ENCODE measurements around the gene POLR2F. TPM values are rescaled to one million over a fixed set of nuclear protein-coding genes. Genes with fewer than 3 reads are reported as not detected.

POLR2F gene
- total RNA-seq, 1 experiment from 2014 or later: 111 TPM

DNA sequence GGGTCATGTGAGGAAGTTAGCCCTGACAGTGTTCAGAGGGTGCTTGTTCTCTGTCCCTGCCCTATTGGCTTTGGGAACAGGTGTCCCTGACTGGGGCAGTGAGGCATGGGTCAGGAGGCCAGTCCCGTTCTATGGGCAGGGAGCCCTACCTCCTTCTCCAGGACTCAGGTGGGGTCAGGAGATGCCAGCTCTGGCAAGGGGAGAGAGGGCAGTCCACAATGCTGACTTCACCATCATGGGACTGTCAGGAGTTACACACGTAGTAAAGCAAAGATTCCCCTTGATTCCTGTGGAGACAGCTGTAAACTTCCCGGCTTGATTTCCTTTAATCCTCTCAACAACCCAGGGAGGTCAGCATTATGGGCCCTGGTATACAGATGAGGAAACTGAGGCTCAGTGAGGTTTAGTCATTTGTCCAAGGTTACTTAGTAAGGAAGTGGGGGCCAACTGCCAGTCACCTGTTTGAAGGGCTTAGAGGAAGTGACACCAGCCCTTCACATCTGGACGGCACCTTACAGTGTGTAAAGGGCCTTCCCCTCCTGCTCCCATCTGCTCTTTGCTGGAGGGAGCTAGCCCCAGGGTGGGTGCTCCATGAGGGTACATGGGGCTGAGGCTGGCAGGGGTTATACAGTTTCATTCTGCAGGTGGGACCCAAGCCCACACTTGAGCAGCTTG, 35.5 kb upstream of the POLR2F start:
- Mint-ChIP-seq H3K27me3 (ENCODE audit: unreplicated experiment) (no peaks in the 10 kb centered on the region), H3K9me3 (ENCODE audit: low read depth, unreplicated experiment) (no peaks in the 10 kb centered on the region), H3K36me3 (ENCODE audit: insufficient read depth, unreplicated experiment) (peaks cover 86% of the 10 kb centered on the region), H3K4me1 (ENCODE audit: low read depth, unreplicated experiment) (no peaks in the 10 kb centered on the region), H3K27ac (ENCODE audit: unreplicated experiment) (no peak overlapping the region), H3K4me3 (ENCODE audit: low read depth, unreplicated experiment) (no peak overlapping the region)
- no TSS peak for BruUV-seq (replicated peaks)
- intact Hi-C loops (cut with micrococcal nuclease; ENCODE audit: unreplicated experiment): no loop called here
- CTCF ChIA-PET: no interaction called here
- TF ChIP-seq, protein P1, sequence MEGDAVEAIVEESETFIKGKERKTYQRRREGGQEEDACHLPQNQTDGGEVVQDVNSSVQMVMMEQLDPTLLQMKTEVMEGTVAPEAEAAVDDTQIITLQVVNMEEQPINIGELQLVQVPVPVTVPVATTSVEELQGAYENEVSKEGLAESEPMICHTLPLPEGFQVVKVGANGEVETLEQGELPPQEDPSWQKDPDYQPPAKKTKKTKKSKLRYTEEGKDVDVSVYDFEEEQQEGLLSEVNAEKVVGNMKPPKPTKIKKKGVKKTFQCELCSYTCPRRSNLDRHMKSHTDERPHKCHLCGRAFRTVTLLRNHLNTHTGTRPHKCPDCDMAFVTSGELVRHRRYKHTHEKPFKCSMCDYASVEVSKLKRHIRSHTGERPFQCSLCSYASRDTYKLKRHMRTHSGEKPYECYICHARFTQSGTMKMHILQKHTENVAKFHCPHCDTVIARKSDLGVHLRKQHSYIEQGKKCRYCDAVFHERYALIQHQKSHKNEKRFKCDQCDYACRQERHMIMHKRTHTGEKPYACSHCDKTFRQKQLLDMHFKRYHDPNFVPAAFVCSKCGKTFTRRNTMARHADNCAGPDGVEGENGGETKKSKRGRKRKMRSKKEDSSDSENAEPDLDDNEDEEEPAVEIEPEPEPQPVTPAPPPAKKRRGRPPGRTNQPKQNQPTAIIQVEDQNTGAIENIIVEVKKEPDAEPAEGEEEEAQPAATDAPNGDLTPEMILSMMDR (IDR thresholded peaks at IDR 0.05; ENCODE audit: unreplicated experiment): no peak
- DNase-seq: no peak

DNA sequence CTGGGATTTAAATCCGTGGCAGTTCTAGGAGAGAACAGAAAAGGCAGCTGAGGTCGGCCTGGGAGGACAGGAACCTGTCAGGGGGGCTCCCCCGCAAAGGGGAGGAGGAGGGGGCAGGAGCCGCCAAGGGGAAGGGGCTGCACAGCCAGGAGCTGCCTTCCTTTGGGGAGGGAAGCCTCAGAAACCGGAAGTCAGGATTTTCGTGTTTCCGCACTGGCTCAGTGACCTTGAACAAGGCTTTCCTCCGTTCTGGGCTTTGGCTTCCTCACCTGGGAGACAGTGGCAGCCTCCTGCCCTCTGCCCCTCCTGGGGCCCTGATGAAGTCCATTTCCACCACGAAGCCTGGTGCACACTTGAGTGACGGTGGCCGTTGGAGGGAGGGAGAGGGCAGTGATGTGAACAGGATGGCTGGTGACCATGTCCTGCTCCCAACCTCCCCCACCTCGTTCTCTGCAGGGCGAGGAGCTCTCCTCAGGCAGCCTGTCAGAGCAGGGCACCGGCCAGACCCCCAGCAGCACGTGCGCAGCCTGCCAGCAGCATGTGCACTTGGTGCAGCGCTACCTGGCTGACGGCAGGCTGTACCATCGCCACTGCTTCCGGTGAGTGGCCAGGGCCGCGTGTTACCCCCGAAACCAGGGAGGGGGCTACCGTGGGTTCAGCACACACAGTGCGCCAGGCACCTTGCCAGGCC, 34.8 kb upstream of the POLR2F start:
- TF ChIP-seq, protein P1 (IDR thresholded peaks at IDR 0.05; ENCODE audit: unreplicated experiment): no peak
- CTCF ChIA-PET: no interaction called here
- BruUV-seq (replicated peaks): no TSS peak
- no peak overlapping the region for H3K27ac Mint-ChIP-seq (ENCODE audit: unreplicated experiment)
- no peaks in the 10 kb centered on the region for H3K4me1 Mint-ChIP-seq (ENCODE audit: low read depth, unreplicated experiment)
- H3K36me3 Mint-ChIP-seq (ENCODE audit: insufficient read depth, unreplicated experiment): peaks cover 83% of the 10 kb centered on the region
- no peak overlapping the region for H3K4me3 Mint-ChIP-seq (ENCODE audit: low read depth, unreplicated experiment)
- intact Hi-C loops (cut with micrococcal nuclease; ENCODE audit: unreplicated experiment): no loop called here
- no peaks in the 10 kb centered on the region for H3K27me3 Mint-ChIP-seq (ENCODE audit: unreplicated experiment)
- H3K9me3 Mint-ChIP-seq (ENCODE audit: low read depth, unreplicated experiment): no peaks in the 10 kb centered on the region
- DNase-seq: no peak

DNA sequence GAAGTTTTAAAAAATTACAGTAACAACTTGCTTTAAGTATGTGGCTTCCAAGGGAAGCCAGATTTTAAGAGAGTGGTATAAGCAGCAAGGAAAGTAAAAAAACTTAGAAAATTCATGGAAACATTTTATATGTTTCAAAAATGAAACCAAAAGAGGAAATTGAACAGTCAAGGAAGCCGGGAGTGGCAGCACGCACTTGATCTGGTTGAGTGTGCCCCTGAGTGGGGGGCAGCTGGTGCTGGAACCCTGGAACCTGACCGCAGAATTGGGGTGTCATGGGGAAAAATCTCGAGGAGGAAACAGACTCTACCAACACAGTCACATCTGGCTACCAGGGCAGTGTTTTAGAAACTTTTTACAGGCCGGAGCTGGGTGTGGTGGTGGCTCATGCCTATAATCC, 33.4 kb upstream of the POLR2F start:
- H3K27ac Mint-ChIP-seq (ENCODE audit: unreplicated experiment): no peak overlapping the region
- CTCF ChIA-PET: interaction anchor here (0.9 kb wide), 1 partner anchor 24 kb away, joined by 13 read pairs; no protein-coding TSS in a partner anchor
- intact Hi-C loops (cut with micrococcal nuclease; ENCODE audit: unreplicated experiment): no loop called here
- TF ChIP-seq, protein P1 (IDR thresholded peaks at IDR 0.05; ENCODE audit: unreplicated experiment): no peak
- BruUV-seq (replicated peaks): no TSS peak
- peaks cover 83% of the 10 kb centered on the region for H3K36me3 Mint-ChIP-seq (ENCODE audit: insufficient read depth, unreplicated experiment)
- no peaks in the 10 kb centered on the region for H3K9me3 Mint-ChIP-seq (ENCODE audit: low read depth, unreplicated experiment)
- DNase-seq: no peak
- H3K4me3 Mint-ChIP-seq (ENCODE audit: low read depth, unreplicated experiment): no peak overlapping the region
- no peaks in the 10 kb centered on the region for H3K4me1 Mint-ChIP-seq (ENCODE audit: low read depth, unreplicated experiment)
- no peaks in the 10 kb centered on the region for H3K27me3 Mint-ChIP-seq (ENCODE audit: unreplicated experiment)

DNA sequence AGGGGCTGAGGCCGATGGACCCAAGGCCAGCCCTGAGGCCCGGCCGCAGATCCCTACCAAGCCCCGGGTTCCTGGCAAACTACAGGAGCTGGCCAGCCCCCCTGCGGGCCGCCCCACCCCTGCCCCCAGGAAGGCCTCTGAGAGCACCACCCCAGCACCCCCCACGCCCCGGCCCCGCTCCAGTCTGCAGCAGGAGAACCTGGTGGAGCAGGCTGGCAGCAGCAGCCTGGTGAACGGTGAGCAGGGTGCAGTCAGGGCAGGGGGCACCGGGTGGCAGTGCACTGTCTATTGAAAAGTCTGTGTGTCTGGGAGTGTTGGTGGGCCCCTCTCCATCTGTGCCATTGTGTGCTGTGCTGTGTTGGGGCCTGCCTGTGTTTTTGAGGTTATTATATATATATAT, 31.3 kb upstream of the POLR2F start:
- no peak overlapping the region for H3K27ac Mint-ChIP-seq (ENCODE audit: unreplicated experiment)
- DNase-seq: no peak
- no peaks in the 10 kb centered on the region for H3K4me1 Mint-ChIP-seq (ENCODE audit: low read depth, unreplicated experiment)
- intact Hi-C loops (cut with micrococcal nuclease; ENCODE audit: unreplicated experiment): no loop called here
- no peaks in the 10 kb centered on the region for H3K27me3 Mint-ChIP-seq (ENCODE audit: unreplicated experiment)
- CTCF ChIA-PET: no interaction called here
- H3K36me3 Mint-ChIP-seq (ENCODE audit: insufficient read depth, unreplicated experiment): peaks cover 69% of the 10 kb centered on the region
- TF ChIP-seq, protein P1 (IDR thresholded peaks at IDR 0.05; ENCODE audit: unreplicated experiment): no peak
- H3K4me3 Mint-ChIP-seq (ENCODE audit: low read depth, unreplicated experiment): no peak overlapping the region
- no peaks in the 10 kb centered on the region for H3K9me3 Mint-ChIP-seq (ENCODE audit: low read depth, unreplicated experiment)
- BruUV-seq (replicated peaks): no TSS peak
